HCT116 (cell line): ENCODE measurements around the gene GLDC. TPM values are rescaled to one million over a fixed set of nuclear protein-coding genes. Genes with fewer than 3 reads are reported as not detected.
A peak's percentile ranks its signal among the peaks of the same experiment; 100 is the strongest.

ENCODE experiments used
- ATAC-seq: fragments of 200-7000 bp; cut with Tn5 transposase; 2 replicates; pipeline ENCODE4 v1.9.1; 2020; ENCODE audit warnings: mild to moderate bottlenecking, moderate library complexity
- BruUV-seq: library from RNA; stranded (reverse); fragments of 400-500 nt; replicated peaks from 2 replicates; lab custom pipeline; 2021; lab: Mats Ljungman, UMichigan
- CTCF ChIA-PET: fragments of 300-600 bp; sonication (Branson Sonifier 250); formaldehyde crosslinking; loops from one replicate; lab custom pipeline; 2021; ENCODE audit warnings: antibody characterized with exemption; lab: Charles Lee
- POLR2A ChIA-PET: fragments of 300-600, 350-600 bp; sonication (Branson Sonifier 250); formaldehyde crosslinking; loops from one replicate; lab custom pipeline; 2021; ENCODE audit warnings: antibody characterized with exemption; lab: Charles Lee
- RAD21 ChIA-PET, 2 experiments: fragments of 300-600 bp; sonication (Branson Sonifier 250); formaldehyde crosslinking; loops; one replicate each; lab custom pipeline; 2023; ENCODE audit warnings: low total read pairs in 2 of 2; ENCODE audit not compliant: uncharacterized antibody in 2 of 2, unreplicated experiment in 2 of 2, low non-redundant PET in 1 of 2; lab: Charles Lee
- DNase-seq: peaks from one replicate; pipeline ENCODE4 v3.0.0-alpha.2; 2010; ENCODE audit warnings: low read depth, low spot score
- H2AFZ ChIP-seq: fragments of 200-600 bp; shearing (Covaris generic), sonication (generic); 2 replicates; pipeline ENCODE4 v1.6.1; 2017; ENCODE audit warnings: low read depth, mixed run types, mixed read lengths, antibody characterized with exemption, low read length; ENCODE audit not compliant: poor library complexity, severe bottlenecking
- H3K27ac ChIP-seq: 2 replicates; pipeline ENCODE4 v1.5.1; 2012; ENCODE audit warnings: low read depth, low read length
- H3K27me3 ChIP-seq: fragments of 200-600 bp; sonication (generic); 2 replicates; pipeline ENCODE4 v1.6.1; 2016; ENCODE audit warnings: mixed run types, low read length, mixed read lengths; ENCODE audit not compliant: insufficient read depth
- H3K36me3 ChIP-seq, 2 experiments: fragments of 200-500 bp in 1 of 2; fragments of 200-600 bp in 1 of 2; sonication (Bioruptor generic) in 1 of 2; sonication (generic) in 1 of 2; 2 replicates each; pipeline versions ENCODE4 v1.5.1 to v1.6.1; 2014 to 2016; ENCODE audit warnings: low read length in 2 of 2, inconsistent platforms in 1 of 2, mixed read lengths in 1 of 2, mixed run types in 1 of 2; ENCODE audit not compliant: insufficient read depth in 2 of 2, control insufficient read depth in 1 of 2
- H3K4me1 ChIP-seq, 2 experiments: fragments of 200-600 bp in 1 of 2; sonication (generic) in 1 of 2; 2 replicates each; pipeline versions ENCODE4 v1.5.1 to v1.6.1; 2012 to 2017; ENCODE audit warnings: low read length in 2 of 2, inconsistent platforms in 1 of 2, mild to moderate bottlenecking in 1 of 2, mixed read lengths in 1 of 2, mixed run types in 1 of 2, moderate library complexity in 1 of 2; ENCODE audit not compliant: insufficient read depth in 2 of 2, control insufficient read depth in 1 of 2
- H3K4me2 ChIP-seq: fragments of 200-600 bp; sonication (generic); 2 replicates; pipeline ENCODE4 v1.6.1; 2017; ENCODE audit warnings: mixed run types, low read length, mixed read lengths
- H3K4me3 ChIP-seq, 2 experiments: fragments of 200-600 bp in 1 of 2; sonication (generic) in 1 of 2; replicated peaks in 1 of 2; 2 replicates each; pipeline ENCODE4 v1.5.1; 2011 to 2016; ENCODE audit warnings: low read length in 2 of 2, control low read depth in 1 of 2, low read depth in 1 of 2, mild to moderate bottlenecking in 1 of 2, mixed read lengths in 1 of 2, mixed run types in 1 of 2
- H3K79me2 ChIP-seq: fragments of 200-600 bp; sonication (generic); 2 replicates; pipeline ENCODE4 v1.6.1; 2017; ENCODE audit warnings: mild to moderate bottlenecking, mixed run types, low read length, moderate library complexity, mixed read lengths; ENCODE audit not compliant: insufficient read depth
- H3K9ac ChIP-seq: fragments of 200-600 bp; sonication (generic); 2 replicates; pipeline ENCODE4 v1.6.1; 2016; ENCODE audit warnings: low read length, mixed read lengths
- H3K9me2 ChIP-seq: fragments of 200-600 bp; sonication (generic), shearing (Covaris generic); 2 replicates; pipeline ENCODE4 v1.6.1; 2017; ENCODE audit warnings: mixed run types, mild to moderate bottlenecking, moderate library complexity; ENCODE audit not compliant: insufficient read depth
- H3K9me3 ChIP-seq, 2 experiments: fragments of 200-500 bp in 1 of 2; fragments of 200-600 bp in 1 of 2; sonication (Bioruptor generic) in 1 of 2; sonication (generic) in 1 of 2; 2 replicates each; pipeline ENCODE4 v1.6.1; 2014 to 2017; ENCODE audit warnings: low read length in 2 of 2, mixed read lengths in 2 of 2, inconsistent platforms in 1 of 2, low read depth in 1 of 2, mild to moderate bottlenecking in 1 of 2, mixed run types in 1 of 2, moderate library complexity in 1 of 2; ENCODE audit not compliant: control insufficient read depth in 1 of 2, insufficient read depth in 1 of 2
- H4K20me1 ChIP-seq: fragments of 200-600 bp; sonication (generic), shearing (Covaris generic); 2 replicates; pipeline ENCODE4 v1.6.1; 2017; ENCODE audit warnings: mixed run types, mild to moderate bottlenecking, moderate library complexity; ENCODE audit not compliant: insufficient read depth
- EGR1 ChIP-seq: IDR thresholded peaks from 2 replicates; pipeline ENCODE4 v1.6.1; 2012; ENCODE audit warnings: low read depth
- ZFX ChIP-seq: fragments of 450-650 bp; IDR thresholded peaks from 2 replicates; pipeline ENCODE4 v1.6.1; 2017
- intact Hi-C: fragments of 100-400 bp; cut with micrococcal nuclease; formaldehyde crosslinking; loops from 2 replicates; pipeline ENCODE4 v1.10.0; 2022
- total RNA-seq: library from RNA; stranded (reverse); gene quantifications from one replicate; pipeline ENCODE4 v1.2.1, GENCODE V29; 2021; ENCODE audit not compliant: unreplicated experiment
- TF ChIP-seq, protein P1 (sequence below), 3 experiments: fragments of 200-600 bp in 1 of 3; sonication (generic) in 1 of 3; IDR thresholded peaks in 2 of 3; conservative IDR thresholded peaks in 1 of 3; 2 replicates each; pipeline ENCODE4 v1.5.1; 2012 to 2017; ENCODE audit warnings: low read depth in 2 of 3, low read length in 2 of 3, antibody characterized with exemption in 1 of 3, borderline replicate concordance in 1 of 3, control low read depth in 1 of 3, mild to moderate bottlenecking in 1 of 3, mixed read lengths in 1 of 3, mixed run types in 1 of 3, moderate library complexity in 1 of 3; ENCODE audit not compliant: insufficient read depth in 1 of 3

The GLDC gene
- total RNA-seq, 1 experiment from 2014 or later: 4.9 TPM

DNA sequence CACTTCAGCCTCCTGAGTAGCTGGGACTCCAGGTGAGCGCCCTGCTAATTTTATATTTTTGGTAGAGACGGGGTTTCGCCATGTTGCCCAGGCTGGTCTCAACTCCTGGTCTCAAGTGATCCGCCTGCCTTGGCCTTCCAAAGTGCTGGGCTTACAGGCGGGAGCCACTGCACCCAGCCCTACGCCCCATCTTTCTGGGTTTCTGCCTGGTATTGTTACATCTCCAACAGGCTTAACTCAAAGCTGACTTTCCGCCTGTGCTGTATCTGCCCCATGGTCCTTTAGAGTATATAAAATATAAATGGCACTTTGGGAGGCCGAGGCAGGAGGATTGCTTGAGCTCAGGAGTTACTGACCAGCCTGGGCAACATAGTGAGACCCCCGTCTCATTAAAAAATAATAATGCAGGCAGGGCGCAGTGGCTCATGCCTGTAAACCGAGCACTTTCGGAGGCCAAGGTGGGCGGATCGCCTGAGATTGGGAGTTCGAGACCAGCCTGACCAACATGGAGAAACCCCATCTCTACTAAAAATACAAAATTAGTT is 36.5 kb upstream of the GLDC start:
- Histone ChIP-seq H3K4me1 (peaks cover 6 to 23% of the 10 kb centered on the region in 2 experiments; a peak in 3 of 4 replicates), H3K27ac (peak overlapping the region; percentile 99), H3K79me2 (peaks cover 36% of the 10 kb centered on the region), H3K9me3 (no peaks in the 10 kb centered on the region), H4K20me1 (no peaks in the 10 kb centered on the region), H3K27me3 (no peaks in the 10 kb centered on the region), H3K4me3 (peak overlapping the region; percentile 91 to 92), H3K9ac (peak overlapping the region; percentile 96)
- peak; percentile 2; the same call in 1 of the 2 replicates for ATAC-seq
- no TSS peak for BruUV-seq
- no peak for DNase-seq
- RAD21 ChIA-PET: interaction anchor here in 1 of 2 experiments (0.7 kb wide), 1 partner anchor 130 kb away, joined by 4 read pairs; no protein-coding TSS in a partner anchor
- no peak for TF ChIP-seq EGR1
- TF ChIP-seq ZFX: 0 out of 2 replicates have a peak, but pooled peaks have one; percentile 5
- TF ChIP-seq, protein P1, sequence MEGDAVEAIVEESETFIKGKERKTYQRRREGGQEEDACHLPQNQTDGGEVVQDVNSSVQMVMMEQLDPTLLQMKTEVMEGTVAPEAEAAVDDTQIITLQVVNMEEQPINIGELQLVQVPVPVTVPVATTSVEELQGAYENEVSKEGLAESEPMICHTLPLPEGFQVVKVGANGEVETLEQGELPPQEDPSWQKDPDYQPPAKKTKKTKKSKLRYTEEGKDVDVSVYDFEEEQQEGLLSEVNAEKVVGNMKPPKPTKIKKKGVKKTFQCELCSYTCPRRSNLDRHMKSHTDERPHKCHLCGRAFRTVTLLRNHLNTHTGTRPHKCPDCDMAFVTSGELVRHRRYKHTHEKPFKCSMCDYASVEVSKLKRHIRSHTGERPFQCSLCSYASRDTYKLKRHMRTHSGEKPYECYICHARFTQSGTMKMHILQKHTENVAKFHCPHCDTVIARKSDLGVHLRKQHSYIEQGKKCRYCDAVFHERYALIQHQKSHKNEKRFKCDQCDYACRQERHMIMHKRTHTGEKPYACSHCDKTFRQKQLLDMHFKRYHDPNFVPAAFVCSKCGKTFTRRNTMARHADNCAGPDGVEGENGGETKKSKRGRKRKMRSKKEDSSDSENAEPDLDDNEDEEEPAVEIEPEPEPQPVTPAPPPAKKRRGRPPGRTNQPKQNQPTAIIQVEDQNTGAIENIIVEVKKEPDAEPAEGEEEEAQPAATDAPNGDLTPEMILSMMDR (IDR thresholded peaks at IDR 0.05 in 2 of 3, conservative IDR thresholded peaks at IDR 0.05 in 1 of 3; ENCODE audit: borderline replicate concordance in 1 of 3, insufficient read depth in 1 of 3, low read depth in 2 of 3, low read length in 2 of 3): no peak
- TF ChIP-seq, all 23 proteins: peak for 1
- Histone ChIP-seq H2AFZ (no peak overlapping the region), H3K4me2 (peak overlapping the region; percentile 98), H3K36me3 (no peaks in the 10 kb centered on the region), H3K9me2 (no peaks in the 10 kb centered on the region)
- ChIA-PET POLR2A (interaction anchor here (0.6 to 1.9 kb wide), 10 partner anchors 9 to 780 kb away, joined by 3 to 5 read pairs (median 3); no protein-coding TSS in a partner anchor), CTCF (no interaction called here)
- intact Hi-C loops: loop anchor here (2.0 kb wide), 1 partner anchor 77 kb away; no protein-coding TSS in a partner anchor
